Right atrium auricular region (tissue), 2 donors: ENCODE measurements around the gene ZBTB46. TPM values are rescaled to one million over a fixed set of nuclear protein-coding genes. Genes with fewer than 3 reads are reported as not detected.

ENCODE experiments used
- DNase-seq: peaks from one replicate; pipeline ENCODE4 v3.0.0-alpha.2; 2019; ENCODE audit warnings: low spot score
- H3K27ac ChIP-seq, 2 donors: fragments of 200-600 bp; sonication (generic); 1 replicate in 1 of 2; 2 replicates in 1 of 2; pipeline ENCODE4 v1.5.1; 2016 to 2019
- H3K27me3 ChIP-seq, 2 donors: fragments of 200-600 bp; sonication (generic); one replicate each; pipeline versions ENCODE4 v1.5.1 to v1.6.0; 2017 to 2019
- H3K36me3 ChIP-seq: fragments of 200-600 bp; sonication (generic); one replicate; pipeline ENCODE4 v1.5.1; 2016
- H3K4me1 ChIP-seq, 2 donors: fragments of 200-600 bp; sonication (generic); one replicate each; pipeline versions ENCODE4 v1.5.1 to v1.6.0; 2017 to 2019
- H3K4me3 ChIP-seq, 2 donors: fragments of 200-600 bp; sonication (generic); 1 replicate in 1 of 2; 2 replicates in 1 of 2; pipeline ENCODE4 v1.5.1; 2017 to 2019; ENCODE audit warnings: mild to moderate bottlenecking in 1 of 2, moderate library complexity in 1 of 2
- H3K9me3 ChIP-seq, 2 donors: fragments of 200-600 bp; sonication (generic); one replicate each; pipeline ENCODE4 v1.5.1; 2019
- CTCF ChIP-seq, 2 donors: fragments of 200-600 bp; sonication (generic); IDR thresholded peaks; one replicate each; pipeline ENCODE4 v1.5.1; 2019; ENCODE audit warnings: antibody characterized with exemption in 2 of 2
- total RNA-seq, 2 donors: library from RNA; depleted of rRNA; stranded (reverse); fragments of >200 nt; gene quantifications; one replicate each; pipeline ENCODE4 v1.1.0, GENCODE V29; 2016

Gene ZBTB46
- total RNA-seq, 2 donors from 2014 or later, result 12.2 to 17.8 TPM

GRCh38 chr20:63829603-63829944 is 1.5 kb downstream of the ZBTB46 start:
- H3K4me1 ChIP-seq, result peaks cover 0 to 65% of the 10 kb centered on the region in 2 donors

DNA sequence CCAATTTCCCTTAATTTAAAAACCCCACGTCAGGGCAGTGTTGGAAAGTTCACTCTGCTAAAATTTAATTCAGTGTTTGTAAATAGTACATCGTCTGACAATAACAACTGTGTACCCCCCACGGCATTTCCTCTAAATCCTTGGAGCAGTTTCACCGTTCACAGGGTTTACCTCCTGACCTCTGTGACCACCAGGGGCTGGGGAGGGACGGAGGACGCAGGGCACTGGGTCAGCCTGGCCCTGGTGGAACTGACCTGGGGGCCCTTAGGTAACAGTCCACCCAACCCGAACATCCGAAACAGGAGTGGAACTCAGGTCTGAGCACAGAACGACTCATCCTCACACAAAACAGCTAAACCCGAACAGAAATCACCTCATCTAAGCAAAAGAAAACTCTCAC is 2.1 kb downstream of the ZBTB46 start:
- no peaks in the 10 kb centered on the region for H3K9me3 ChIP-seq
- DNase-seq, result no peak
- H3K36me3 ChIP-seq, result no peaks in the 10 kb centered on the region
- peaks cover 0 to 61% of the 10 kb centered on the region in 2 donors for H3K4me1 ChIP-seq
- H3K27ac ChIP-seq, result peak overlapping the region; percentile 21 to 72
- H3K4me3 ChIP-seq, result peak overlapping the region in 1 of 2 donors; percentile 81
- TF ChIP-seq CTCF (IDR thresholded peaks at IDR 0.05), result no peak
- H3K27me3 ChIP-seq, result no peaks in the 10 kb centered on the region

More at GRCh38 chr20:63829603-63829944, 1.5 kb downstream of the ZBTB46 start:
- no peaks in the 10 kb centered on the region for H3K9me3 ChIP-seq
- no peak for DNase-seq
- no peaks in the 10 kb centered on the region for H3K36me3 ChIP-seq
- TF ChIP-seq CTCF (IDR thresholded peaks at IDR 0.05), result no peak
- H3K4me3 ChIP-seq, result peak overlapping the region; percentile 81 to 82
- H3K27ac ChIP-seq, result peak overlapping the region; percentile 72 to 74
- H3K27me3 ChIP-seq, result no peaks in the 10 kb centered on the region

GRCh38 chr20:63828545-63828944 is 2.5 kb downstream of the ZBTB46 start:
- H3K4me1 ChIP-seq, result peaks cover 0 to 60% of the 10 kb centered on the region in 2 donors
- no peaks in the 10 kb centered on the region for H3K36me3 ChIP-seq
- no peaks in the 10 kb centered on the region for H3K27me3 ChIP-seq
- no peak for DNase-seq
- H3K4me3 ChIP-seq, result peak overlapping the region in 1 of 2 donors; percentile 81
- TF ChIP-seq CTCF (IDR thresholded peaks at IDR 0.05), result no peak
- H3K27ac ChIP-seq, result peak overlapping the region; percentile 21 to 72
- no peaks in the 10 kb centered on the region for H3K9me3 ChIP-seq

DNA sequence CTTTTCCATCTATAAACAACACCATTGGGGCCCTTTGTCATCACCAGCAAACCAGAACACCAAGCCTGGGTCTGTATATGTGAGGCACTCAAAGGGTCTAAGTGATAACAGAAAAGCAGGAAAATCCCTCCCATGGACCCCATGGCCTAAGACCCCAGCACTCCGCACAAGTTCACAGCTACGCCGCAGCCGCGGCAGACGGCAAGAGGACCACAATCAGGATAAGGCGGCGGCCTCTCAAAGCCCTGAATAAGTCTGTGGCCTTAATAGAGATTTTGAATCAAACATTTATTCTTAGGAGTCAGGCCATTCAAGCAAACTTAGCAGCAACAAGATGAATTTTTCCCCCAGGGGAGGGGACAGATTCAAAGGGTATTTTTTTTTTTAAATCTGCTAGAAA is 2.9 kb downstream of the ZBTB46 start:
- Histone ChIP-seq H3K4me3 (peak overlapping the region in 1 of 2 donors; percentile 81), H3K36me3 (no peaks in the 10 kb centered on the region), H3K4me1 (peaks cover 0 to 59% of the 10 kb centered on the region in 2 donors), H3K27ac (no peak overlapping the region), H3K9me3 (no peaks in the 10 kb centered on the region), H3K27me3 (no peaks in the 10 kb centered on the region)
- TF ChIP-seq CTCF (IDR thresholded peaks at IDR 0.05), result no peak
- no peak for DNase-seq

DNA sequence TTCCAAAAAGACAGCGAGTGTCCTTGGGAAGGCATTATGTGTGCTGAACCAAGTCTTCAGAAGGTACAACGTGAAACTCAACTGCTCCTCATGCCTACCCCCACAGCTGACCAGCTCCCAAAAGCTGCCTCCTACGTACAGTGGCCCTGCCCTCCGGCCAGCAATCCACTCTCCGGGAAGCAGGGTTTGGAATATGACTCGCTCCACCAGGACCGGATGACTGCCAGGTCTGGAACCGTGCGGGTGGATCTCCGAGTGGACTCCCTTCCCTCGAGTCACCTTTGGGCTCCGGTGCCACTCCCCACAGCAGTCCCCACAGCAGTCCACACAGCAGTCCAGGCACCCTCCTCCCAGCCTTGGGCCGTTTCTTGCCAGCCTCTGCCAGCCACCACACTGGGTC is 4.3 kb downstream of the ZBTB46 start:
- no peak overlapping the region for H3K4me3 ChIP-seq

More for the DNA sequence above, 4.3 kb downstream of the ZBTB46 start:
- H3K36me3 ChIP-seq, result no peaks in the 10 kb centered on the region
- no peak for DNase-seq
- TF ChIP-seq CTCF (IDR thresholded peaks at IDR 0.05), result no peak
- no peaks in the 10 kb centered on the region for H3K27me3 ChIP-seq
- peak overlapping the region; percentile 16 to 23 for H3K27ac ChIP-seq
- H3K9me3 ChIP-seq, result no peaks in the 10 kb centered on the region
- peaks cover 0 to 59% of the 10 kb centered on the region in 2 donors for H3K4me1 ChIP-seq
